ENCODE data around the gene MAN1C1.

The MAN1C1 gene

GRCh38 chr1:25818569-25818968, 202.0 kb downstream of the MAN1C1 start:
- H3K9me2 ChIP-seq (replicated peaks; ENCODE audit: insufficient read depth, low read length), result no peaks in the 10 kb centered on the region
- no peak overlapping the region for H3K9ac ChIP-seq (ENCODE audit: low read length)
- no peak overlapping the region for H3K27ac ChIP-seq (ENCODE audit: low read depth, low read length)
- H2AFZ ChIP-seq (ENCODE audit: low read depth, low read length, severe bottlenecking), result no peak overlapping the region
- no peaks in the 10 kb centered on the region for H4K20me1 ChIP-seq (ENCODE audit: low read depth, low read length)
- no peaks in the 10 kb centered on the region for H3K27me3 ChIP-seq (ENCODE audit: low read length)
- TF ChIP-seq CTCF (IDR thresholded peaks at IDR 0.05; ENCODE audit: insufficient read depth, low read length, poor library complexity, severe bottlenecking), result no peak
- TF ChIP-seq EZH2phosphoT487 (conservative IDR thresholded peaks at IDR 0.05; ENCODE audit: low read length), result no peak
- peaks cover 8% of the 10 kb centered on the region; the same call in 1 of the 2 replicates for H3F3A ChIP-seq (ENCODE audit: insufficient read depth)
- no peaks in the 10 kb centered on the region for H3K9me3 ChIP-seq (ENCODE audit: insufficient read depth, low read length)
- 0 out of 2 replicates have a peak, but pooled peaks cover 6% of the 10 kb centered on the region for H3K79me2 ChIP-seq (ENCODE audit: insufficient read depth, low read length)
- H3K4me3 ChIP-seq (ENCODE audit: insufficient read depth, low read length, poor library complexity, severe bottlenecking), result no peak overlapping the region
- peak overlapping the region; percentile 62 for H3K4me2 ChIP-seq (ENCODE audit: low read depth, low read length, poor library complexity, severe bottlenecking)
- no peaks in the 10 kb centered on the region for H3K36me3 ChIP-seq (ENCODE audit: low read length)

GRCh38 chr1:25819491-25820246, 203.1 kb downstream of the MAN1C1 start, which contains the start of gene MTFR1L:
TSS of gene MTFR1L (plus strand) at chr1:25819954. CDS start at chr1:25823105, 3,151 bp downstream.
- TF ChIP-seq CTCF (IDR thresholded peaks at IDR 0.05; ENCODE audit: insufficient read depth, low read length, poor library complexity, severe bottlenecking) (no peak), EZH2phosphoT487 (conservative IDR thresholded peaks at IDR 0.05; ENCODE audit: low read length) (no peak)
- Histone ChIP-seq H2AFZ (ENCODE audit: low read depth, low read length, severe bottlenecking) (peak within 1 kb of the TSS; percentile 81), H3K4me2 (ENCODE audit: low read depth, low read length, poor library complexity, severe bottlenecking) (peak within 1 kb of the TSS; percentile 62), H3K27me3 (ENCODE audit: low read length) (no peaks in the 10 kb centered on the region), H3K9ac (ENCODE audit: low read length) (peak within 1 kb of the TSS; percentile 89), H3K4me3 (ENCODE audit: insufficient read depth, low read length, poor library complexity, severe bottlenecking) (peak within 1 kb of the TSS; percentile 80), H3F3A (ENCODE audit: insufficient read depth) (peaks cover 8% of the 10 kb centered on the region; the same call in 1 of the 2 replicates), H3K36me3 (ENCODE audit: low read length) (no peaks in the 10 kb centered on the region), H3K27ac (ENCODE audit: low read depth, low read length) (peak within 1 kb of the TSS; percentile 78), H3K9me2 (replicated peaks; ENCODE audit: insufficient read depth, low read length) (no peaks in the 10 kb centered on the region), H3K79me2 (ENCODE audit: insufficient read depth, low read length) (0 out of 2 replicates have a peak, but pooled peaks cover 6% of the 10 kb centered on the region), H4K20me1 (ENCODE audit: low read depth, low read length) (no peaks in the 10 kb centered on the region), H3K9me3 (ENCODE audit: insufficient read depth, low read length) (no peaks in the 10 kb centered on the region)

GRCh38 chr1:25820247-25821111, 203.9 kb downstream of the MAN1C1 start:
- no peaks in the 10 kb centered on the region for H4K20me1 ChIP-seq (ENCODE audit: low read depth, low read length)
- H3K27ac ChIP-seq (ENCODE audit: low read depth, low read length), result peak overlapping the region; percentile 78
- peak overlapping the region; percentile 89 for H3K9ac ChIP-seq (ENCODE audit: low read length)
- peaks cover 8% of the 10 kb centered on the region; the same call in 1 of the 2 replicates for H3F3A ChIP-seq (ENCODE audit: insufficient read depth)
- peak overlapping the region; percentile 81 for H2AFZ ChIP-seq (ENCODE audit: low read depth, low read length, severe bottlenecking)
- 0 out of 2 replicates have a peak, but pooled peaks cover 6% of the 10 kb centered on the region for H3K79me2 ChIP-seq (ENCODE audit: insufficient read depth, low read length)
- H3K27me3 ChIP-seq (ENCODE audit: low read length), result no peaks in the 10 kb centered on the region
- H3K4me2 ChIP-seq (ENCODE audit: low read depth, low read length, poor library complexity, severe bottlenecking), result peak overlapping the region; percentile 62
- H3K9me3 ChIP-seq (ENCODE audit: insufficient read depth, low read length), result no peaks in the 10 kb centered on the region
- H3K36me3 ChIP-seq (ENCODE audit: low read length), result no peaks in the 10 kb centered on the region
- peak overlapping the region; percentile 80 for H3K4me3 ChIP-seq (ENCODE audit: insufficient read depth, low read length, poor library complexity, severe bottlenecking)
- no peaks in the 10 kb centered on the region for H3K9me2 ChIP-seq (replicated peaks; ENCODE audit: insufficient read depth, low read length)
- no peak for TF ChIP-seq EZH2phosphoT487 (conservative IDR thresholded peaks at IDR 0.05; ENCODE audit: low read length)
- TF ChIP-seq CTCF (IDR thresholded peaks at IDR 0.05; ENCODE audit: insufficient read depth, low read length, poor library complexity, severe bottlenecking), result no peak
